ENCODE data around the gene STARD7. TPM values are rescaled to one million over a fixed set of nuclear protein-coding genes. Genes with fewer than 3 reads are reported as not detected.

The STARD7 gene
- total RNA-seq, 4 donors from 2014 or later, result 93.4 to 122 (median 107) TPM

DNA sequence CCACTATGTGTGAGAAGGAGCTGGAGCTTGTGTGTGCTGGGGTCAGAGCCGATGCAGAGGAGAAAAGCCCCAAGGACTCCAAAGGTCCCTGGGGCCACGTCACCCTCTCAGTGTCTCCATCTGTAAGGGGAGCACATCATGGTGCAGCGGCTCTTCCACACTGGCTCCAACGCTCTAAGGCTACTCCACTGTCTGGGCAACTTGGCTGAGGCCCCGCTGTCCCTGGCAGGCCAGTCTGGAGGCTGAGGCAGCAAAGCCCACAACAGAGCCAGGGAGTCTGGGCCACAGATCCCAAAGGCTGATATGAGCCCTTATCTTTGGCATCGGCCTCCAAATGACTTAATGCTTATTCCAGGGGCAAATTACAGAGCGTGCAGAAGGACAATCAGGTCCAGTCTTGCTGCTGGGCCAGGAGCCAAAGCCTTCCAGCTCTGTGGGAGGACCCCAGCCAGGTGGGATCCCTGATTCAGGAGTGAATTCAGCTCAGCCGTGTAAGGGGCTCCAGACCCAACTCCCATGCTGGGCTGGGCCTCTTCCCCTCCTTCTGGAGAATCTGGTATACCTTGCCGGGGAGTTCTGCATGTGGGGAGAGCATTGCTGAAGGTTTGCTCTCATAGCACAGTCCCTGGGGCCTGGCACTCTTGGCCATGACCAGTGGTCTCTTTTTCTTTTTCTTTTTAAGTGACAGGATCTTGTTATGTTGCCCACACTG, 61.6 kb downstream of the STARD7 start:
- no peak for ATAC-seq
- Histone ChIP-seq H3K27me3 (no peaks in the 10 kb centered on the region), H3K9me3 (no peaks in the 10 kb centered on the region), H3K27ac (peak overlapping the region in 2 of 4 donors; percentile 5 to 78), H3K4me1 (peaks cover 0 to 45% (median 8%) of the 10 kb centered on the region in 3 donors), H3K4me3 (no peak overlapping the region), H3K36me3 (no peaks in the 10 kb centered on the region)
- TF ChIP-seq POLR2AphosphoS5 (IDR thresholded peaks at IDR 0.05) (no peak), EP300 (IDR thresholded peaks at IDR 0.05) (no peak), POLR2A (IDR thresholded peaks at IDR 0.05) (no peak)
- TF ChIP-seq, protein P1, sequence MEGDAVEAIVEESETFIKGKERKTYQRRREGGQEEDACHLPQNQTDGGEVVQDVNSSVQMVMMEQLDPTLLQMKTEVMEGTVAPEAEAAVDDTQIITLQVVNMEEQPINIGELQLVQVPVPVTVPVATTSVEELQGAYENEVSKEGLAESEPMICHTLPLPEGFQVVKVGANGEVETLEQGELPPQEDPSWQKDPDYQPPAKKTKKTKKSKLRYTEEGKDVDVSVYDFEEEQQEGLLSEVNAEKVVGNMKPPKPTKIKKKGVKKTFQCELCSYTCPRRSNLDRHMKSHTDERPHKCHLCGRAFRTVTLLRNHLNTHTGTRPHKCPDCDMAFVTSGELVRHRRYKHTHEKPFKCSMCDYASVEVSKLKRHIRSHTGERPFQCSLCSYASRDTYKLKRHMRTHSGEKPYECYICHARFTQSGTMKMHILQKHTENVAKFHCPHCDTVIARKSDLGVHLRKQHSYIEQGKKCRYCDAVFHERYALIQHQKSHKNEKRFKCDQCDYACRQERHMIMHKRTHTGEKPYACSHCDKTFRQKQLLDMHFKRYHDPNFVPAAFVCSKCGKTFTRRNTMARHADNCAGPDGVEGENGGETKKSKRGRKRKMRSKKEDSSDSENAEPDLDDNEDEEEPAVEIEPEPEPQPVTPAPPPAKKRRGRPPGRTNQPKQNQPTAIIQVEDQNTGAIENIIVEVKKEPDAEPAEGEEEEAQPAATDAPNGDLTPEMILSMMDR (IDR thresholded peaks at IDR 0.05), result no peak
- 80 to 87% methylated on average over 1 to 3 of the region's 9 CpGs for WGBS, 2 donors (ENCODE audit: low coverage in 1 of 2)

- no peaks in the 10 kb centered on the region for H3K9me3 ChIP-seq
- H3K4me3 ChIP-seq, result peak overlapping the region in 1 of 2 donors; percentile 65
- no peak for ATAC-seq
- H3K36me3 ChIP-seq, result no peaks in the 10 kb centered on the region
- peaks cover 0 to 45% (median 8%) of the 10 kb centered on the region in 3 donors for H3K4me1 ChIP-seq
- H3K27ac ChIP-seq, result peak overlapping the region in 3 of 4 donors; percentile 5 to 78 (median 35)
- H3K27me3 ChIP-seq, result no peaks in the 10 kb centered on the region
- 53% methylated on average over 5 of the region's 20 CpGs; no CpG with 5 or more reads in 1 of the 2 donors for WGBS, 2 donors (ENCODE audit: low coverage in 1 of 2)
- no peak for TF ChIP-seq POLR2A (IDR thresholded peaks at IDR 0.05)
- no peak for TF ChIP-seq POLR2AphosphoS5 (IDR thresholded peaks at IDR 0.05)
- TF ChIP-seq, protein P1 (IDR thresholded peaks at IDR 0.05), result no peak
- no peak for TF ChIP-seq EP300 (IDR thresholded peaks at IDR 0.05)
These were observed 62.3 kb downstream of the STARD7 start for GRCh38 chr2:96146153-96146880.

DNA sequence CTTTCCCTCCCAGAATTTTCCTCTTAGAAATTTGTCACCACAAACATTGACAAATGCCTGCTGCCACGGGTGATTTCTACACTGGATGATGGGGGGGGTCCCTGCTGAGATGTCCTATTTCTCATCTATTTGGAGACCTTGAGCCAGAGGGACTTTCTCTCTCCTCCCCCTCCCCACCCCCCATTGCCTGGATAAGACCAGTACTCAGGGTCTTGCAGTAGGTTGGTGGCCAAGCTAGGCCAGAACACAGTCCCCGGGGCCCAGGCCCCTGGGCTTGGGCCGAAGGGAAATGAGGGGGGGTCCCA, 62.8 kb downstream of the STARD7 start:
- no peaks in the 10 kb centered on the region for H3K9me3 ChIP-seq
- TF ChIP-seq EP300 (IDR thresholded peaks at IDR 0.05) (no peak), POLR2A (IDR thresholded peaks at IDR 0.05) (no peak), POLR2AphosphoS5 (IDR thresholded peaks at IDR 0.05) (no peak)
- TF ChIP-seq, protein P1 (IDR thresholded peaks at IDR 0.05), result no peak
- peak overlapping the region in 3 of 4 donors; percentile 35 to 78 (median 55) for H3K27ac ChIP-seq
- WGBS, 2 donors (ENCODE audit: low coverage in 1 of 2), result 0% methylated on average over 1 of the region's 3 CpGs; no CpG with 5 or more reads in 1 of the 2 donors
- H3K27me3 ChIP-seq, result no peaks in the 10 kb centered on the region
- H3K4me1 ChIP-seq, result peaks cover 0 to 45% (median 8%) of the 10 kb centered on the region in 3 donors
- no peak for ATAC-seq
- H3K36me3 ChIP-seq, result no peaks in the 10 kb centered on the region
- peak overlapping the region in 1 of 2 donors; percentile 65 for H3K4me3 ChIP-seq

DNA sequence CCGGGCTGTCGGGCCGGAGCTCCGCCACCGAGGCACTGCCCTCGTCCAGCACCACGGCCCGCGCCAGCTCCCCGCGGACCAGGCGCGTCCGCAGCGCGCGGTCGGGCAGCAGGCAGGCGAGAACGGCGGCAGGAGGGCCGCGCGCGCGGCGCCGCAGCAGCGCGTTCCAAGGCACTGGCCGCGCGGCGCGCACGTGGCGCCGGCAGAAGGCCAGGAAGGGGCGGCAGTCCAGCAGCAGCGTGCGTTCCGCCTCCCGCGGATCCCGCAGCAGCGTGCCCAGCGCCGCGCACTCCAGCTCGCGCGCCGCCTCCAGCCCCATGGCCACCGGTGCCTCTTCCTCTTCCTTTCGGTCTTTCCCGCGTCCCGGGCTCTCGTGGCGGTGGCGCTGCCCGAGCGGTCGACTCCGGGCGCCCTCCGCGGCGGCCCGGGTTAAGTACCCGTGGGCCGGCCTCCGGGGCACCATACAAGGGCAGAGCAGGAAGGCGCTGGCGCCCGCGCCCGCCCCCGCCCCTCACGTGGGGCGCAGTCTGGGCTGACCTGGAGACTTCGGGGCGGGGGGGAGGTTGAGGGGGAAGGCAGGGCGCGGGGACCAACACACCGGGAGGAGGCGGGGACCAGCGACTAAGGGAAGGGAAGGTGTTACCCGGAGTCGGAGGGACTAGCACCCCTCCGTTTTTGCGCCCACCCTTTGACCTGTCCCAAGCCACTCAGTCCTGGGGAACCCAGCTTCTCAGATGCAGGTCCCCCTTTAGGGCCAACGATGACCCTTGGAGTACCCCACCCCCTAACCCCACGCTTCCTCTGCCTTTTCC, 63.4 kb downstream of the STARD7 start, which contains the start of gene DUSP2:
TSS of gene DUSP2 (minus strand) at position 405 of the 812 bp plus-strand sequence. CDS start at position 319, 86 bp downstream.
- Histone ChIP-seq H3K4me1 (peaks cover 0 to 45% (median 8%) of the 10 kb centered on the region in 3 donors), H3K36me3 (no peaks in the 10 kb centered on the region), H3K4me3 (peak within 1 kb of the TSS; percentile 20 to 65), H3K27ac (peak within 1 kb of the TSS in 3 of 4 donors; percentile 35 to 78 (median 55)), H3K27me3 (no peaks in the 10 kb centered on the region), H3K9me3 (no peaks in the 10 kb centered on the region)
- 6 to 43% methylated on average over 2 to 9 of the region's 94 CpGs for WGBS, 2 donors (ENCODE audit: low coverage in 1 of 2)
- peak; percentile 83 for ATAC-seq
- TF ChIP-seq, protein P1 (IDR thresholded peaks at IDR 0.05), result peak in 1 of 4 experiments; percentile 21
- TF ChIP-seq EP300 (IDR thresholded peaks at IDR 0.05) (no peak), POLR2AphosphoS5 (IDR thresholded peaks at IDR 0.05) (no peak), POLR2A (IDR thresholded peaks at IDR 0.05) (peak in 1 of 2 donors; percentile 23)

All from gastroesophageal sphincter (tissue), 4 donors.